D721Med (cell line): ENCODE measurements around the gene SLC30A4.
"Not testable (repeated sequence)": the region's sequence is repeated elsewhere in the genome, so short reads cannot be mapped to it uniquely, and the experiment has no call there.

Experiments
- DNase-seq: peaks from one replicate; pipeline ENCODE4 v3.0.0; 2011; ENCODE audit warnings: low spot score; ENCODE audit not compliant: insufficient read length
- FAIRE-seq: peaks from 2 replicates; lab custom pipeline; 2011; peaks lifted over from hg19 to GRCh38; lab: Jason Lieb, UNC
- TF ChIP-seq, protein P1 (sequence below): IDR thresholded peaks from 2 replicates; pipeline ENCODE4 v1.5.1; 2012; ENCODE audit warnings: mild to moderate bottlenecking, control low read depth; ENCODE audit not compliant: insufficient read depth; ENCODE audit errors: missing control alignments

SLC30A4 gene

DNA sequence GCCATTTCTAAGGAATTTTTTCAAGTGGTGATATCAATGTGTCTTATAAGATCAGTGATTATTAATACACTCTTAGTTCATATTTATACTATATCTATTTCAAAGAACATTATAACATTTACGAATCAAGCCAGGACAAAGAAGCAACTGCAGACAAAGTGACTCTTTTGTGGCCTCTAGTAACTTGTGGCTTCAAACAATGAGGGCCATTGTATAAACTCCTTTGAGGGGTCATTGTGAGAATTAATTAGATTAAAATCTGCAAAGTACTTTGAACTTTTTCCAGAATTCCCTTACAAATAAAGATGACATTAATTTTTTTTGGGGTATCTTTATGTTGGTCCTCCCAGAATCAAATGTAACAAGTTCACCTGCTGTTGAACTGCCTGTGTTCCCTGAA is 12.3 kb upstream of the SLC30A4 start:
- FAIRE-seq = no peak

GRCh38 chr15:45532892-45533291 is 10.3 kb upstream of the SLC30A4 start:
- not testable (repeated sequence) for FAIRE-seq, DNase-seq

More for the DNA sequence above, 12.3 kb upstream of the SLC30A4 start:
- no peak for DNase-seq
- TF ChIP-seq, protein P1, sequence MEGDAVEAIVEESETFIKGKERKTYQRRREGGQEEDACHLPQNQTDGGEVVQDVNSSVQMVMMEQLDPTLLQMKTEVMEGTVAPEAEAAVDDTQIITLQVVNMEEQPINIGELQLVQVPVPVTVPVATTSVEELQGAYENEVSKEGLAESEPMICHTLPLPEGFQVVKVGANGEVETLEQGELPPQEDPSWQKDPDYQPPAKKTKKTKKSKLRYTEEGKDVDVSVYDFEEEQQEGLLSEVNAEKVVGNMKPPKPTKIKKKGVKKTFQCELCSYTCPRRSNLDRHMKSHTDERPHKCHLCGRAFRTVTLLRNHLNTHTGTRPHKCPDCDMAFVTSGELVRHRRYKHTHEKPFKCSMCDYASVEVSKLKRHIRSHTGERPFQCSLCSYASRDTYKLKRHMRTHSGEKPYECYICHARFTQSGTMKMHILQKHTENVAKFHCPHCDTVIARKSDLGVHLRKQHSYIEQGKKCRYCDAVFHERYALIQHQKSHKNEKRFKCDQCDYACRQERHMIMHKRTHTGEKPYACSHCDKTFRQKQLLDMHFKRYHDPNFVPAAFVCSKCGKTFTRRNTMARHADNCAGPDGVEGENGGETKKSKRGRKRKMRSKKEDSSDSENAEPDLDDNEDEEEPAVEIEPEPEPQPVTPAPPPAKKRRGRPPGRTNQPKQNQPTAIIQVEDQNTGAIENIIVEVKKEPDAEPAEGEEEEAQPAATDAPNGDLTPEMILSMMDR = no peak

DNA sequence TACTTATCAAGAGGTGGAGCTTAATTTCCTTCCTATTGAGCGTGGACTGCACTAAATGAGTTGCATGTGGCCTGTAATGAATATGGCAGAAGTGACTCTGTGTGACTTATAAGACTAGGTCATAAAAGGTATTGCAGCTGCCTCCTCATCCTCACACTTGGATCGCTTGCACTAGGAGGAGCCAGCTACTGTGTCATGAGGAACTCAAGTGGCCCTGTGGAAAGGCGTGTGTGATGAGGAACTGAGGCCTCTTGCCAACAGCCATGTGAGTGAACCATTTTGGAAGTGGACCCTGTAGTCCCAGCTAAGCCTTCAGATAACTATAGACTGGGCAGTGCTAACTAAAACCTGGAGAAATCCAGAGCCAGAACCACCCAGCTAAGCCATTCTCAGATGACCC is 7.1 kb upstream of the SLC30A4 start:
- DNase-seq (no peak), FAIRE-seq (no peak)
- TF ChIP-seq, protein P1 = no peak

- no peak for DNase-seq
- TF ChIP-seq, protein P1 = no peak
- FAIRE-seq = no peak
Observed at GRCh38 chr15:45527086-45527485, 4.5 kb upstream of the SLC30A4 start.

DNA sequence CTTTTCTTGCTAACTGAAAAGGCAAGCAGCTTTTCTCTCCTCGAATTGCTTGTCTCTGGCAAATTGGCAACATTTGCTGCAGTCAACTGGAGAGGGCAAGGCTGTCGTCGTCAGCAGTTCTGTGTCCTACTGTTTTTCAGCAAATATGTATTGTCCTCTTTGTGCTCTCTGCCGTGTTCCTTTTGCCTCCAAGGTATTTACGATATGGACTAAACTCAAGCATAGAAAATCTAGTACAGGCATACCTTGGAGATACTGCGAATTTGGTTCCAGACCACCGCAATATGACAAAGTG is 558 bp upstream of the SLC30A4 start:
- FAIRE-seq (no peak), DNase-seq (no peak)
- TF ChIP-seq, protein P1 = no peak

- DNase-seq (no peak), FAIRE-seq (no peak)
- TF ChIP-seq, protein P1 = no peak
Observed at GRCh38 chr15:45521596-45522327, 793 bp downstream of the SLC30A4 start.

DNA sequence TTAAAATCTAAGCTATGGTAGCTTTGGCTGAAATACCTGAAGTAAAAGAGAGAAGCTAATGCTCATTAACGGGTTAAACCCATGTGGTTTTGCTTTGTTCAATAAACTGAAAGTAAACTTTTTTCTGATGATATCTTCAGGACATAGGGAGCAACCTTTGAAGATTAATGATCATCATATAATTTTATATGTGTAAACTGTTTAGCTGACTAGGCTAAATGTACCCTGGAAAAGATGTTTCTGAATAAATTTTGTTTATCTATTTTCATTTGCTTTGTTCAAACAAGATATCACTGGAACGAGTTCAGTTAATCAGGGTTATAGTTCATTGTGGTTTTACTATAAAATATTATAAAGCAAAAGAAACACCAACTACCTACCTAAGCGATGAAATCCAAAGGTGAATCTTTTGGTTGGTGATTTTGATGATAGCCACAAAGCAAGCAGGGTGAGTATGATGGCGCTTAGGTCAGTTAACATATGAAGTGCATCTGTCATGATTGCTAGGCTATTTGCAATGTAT is 11.7 kb downstream of the SLC30A4 start:
- no peak for DNase-seq
- TF ChIP-seq, protein P1 = no peak
- FAIRE-seq = no peak

GRCh38 chr15:45507143-45507542 is 15.4 kb downstream of the SLC30A4 start:
- not testable (repeated sequence) for FAIRE-seq

More at GRCh38 chr15:45507143-45507542, 15.4 kb downstream of the SLC30A4 start:
- DNase-seq = not testable (repeated sequence)
